Activated T-cell treated with anti-CD3 and anti-CD28 coated beads for 24 hours (primary cell): ENCODE measurements around the gene CD300LD.
"Not testable (repeated sequence)": the region's sequence is repeated elsewhere in the genome, so short reads cannot be mapped to it uniquely, and the experiment has no call there.

Experiments
- DNase-seq: peaks from one replicate; pipeline ENCODE4 v3.0.0-alpha.2; 2020; ENCODE audit warnings: low read depth

The CD300LD gene

DNA sequence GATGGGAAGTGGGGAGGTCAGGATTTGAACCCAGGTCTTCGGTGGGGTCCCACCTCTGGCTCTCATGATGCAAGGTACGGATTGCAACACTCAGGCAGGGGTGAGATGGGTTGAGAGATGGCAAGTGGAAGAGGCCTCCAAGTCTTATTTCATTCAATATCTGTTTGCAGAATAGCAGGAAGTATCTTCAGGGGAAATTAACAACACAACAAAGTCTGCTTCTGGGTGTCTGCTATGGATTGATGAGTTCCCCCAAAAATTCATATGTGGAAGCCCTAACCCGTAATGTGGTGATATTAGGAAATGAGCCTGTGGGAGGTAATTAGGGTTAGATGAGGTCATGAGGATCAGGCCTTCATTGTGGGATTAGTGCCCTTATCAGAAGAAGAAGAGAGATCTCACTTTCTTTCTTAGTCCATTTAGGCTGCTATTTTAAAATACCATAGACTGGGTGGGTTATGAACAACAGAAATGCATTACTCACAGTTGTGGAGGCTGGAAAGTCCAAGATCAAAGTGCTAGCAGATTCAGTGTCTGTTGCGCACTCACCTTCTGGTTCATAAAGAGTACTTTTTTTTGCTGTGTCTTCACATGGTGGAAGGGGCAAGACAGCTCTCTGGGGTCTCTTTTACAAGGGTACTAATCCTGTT, 20.3 kb downstream of the CD300LD start:
- no peak for DNase-seq

DNA sequence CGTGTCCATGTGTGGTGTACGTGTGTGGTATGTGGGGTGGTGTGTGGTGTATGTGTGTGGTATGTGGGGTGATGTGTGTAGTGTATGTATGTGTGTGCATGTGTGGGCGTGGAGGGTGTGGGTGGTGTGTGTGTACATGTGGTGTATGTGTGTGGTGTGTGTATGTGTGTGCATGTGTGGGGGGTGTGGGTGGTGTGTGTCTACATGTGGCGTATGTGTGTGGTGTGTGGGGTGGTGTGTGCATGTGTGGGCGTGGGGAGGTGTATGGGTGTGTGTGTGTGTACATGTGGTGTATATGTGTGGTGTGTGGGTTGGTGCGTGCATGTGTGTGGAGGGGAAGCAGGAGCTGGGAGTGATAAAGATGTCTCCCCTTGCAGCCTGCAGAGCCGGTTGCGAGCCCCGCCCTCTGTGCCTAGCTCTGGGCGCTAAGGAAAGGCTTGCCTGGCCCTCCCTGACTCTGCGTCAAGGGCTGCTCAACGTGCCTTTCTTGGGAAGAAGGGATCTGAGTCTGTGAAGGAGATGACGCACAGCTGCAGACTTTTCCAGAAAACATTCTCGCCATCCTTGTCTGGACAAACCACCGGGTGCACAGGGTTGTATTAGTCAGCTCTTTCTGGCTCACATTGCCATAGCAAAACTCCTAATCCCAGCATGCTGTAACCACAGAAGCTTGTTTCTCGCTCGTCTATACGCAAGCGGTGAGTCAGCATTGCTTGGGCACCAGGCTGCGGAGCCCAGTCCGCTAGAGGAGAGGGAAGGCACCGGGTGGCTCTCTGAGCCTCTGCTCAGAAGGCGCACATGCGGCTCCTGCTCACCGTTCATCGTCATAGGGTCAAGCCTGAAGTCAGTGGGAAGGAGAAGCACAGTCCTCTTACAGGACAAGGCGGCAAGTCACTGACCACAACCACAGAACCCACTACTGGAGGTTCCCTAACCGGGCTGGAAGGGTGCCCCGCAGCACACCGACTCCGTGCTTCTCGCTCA, 22.8 kb downstream of the CD300LD start:
- peak; percentile 18 for DNase-seq

DNA sequence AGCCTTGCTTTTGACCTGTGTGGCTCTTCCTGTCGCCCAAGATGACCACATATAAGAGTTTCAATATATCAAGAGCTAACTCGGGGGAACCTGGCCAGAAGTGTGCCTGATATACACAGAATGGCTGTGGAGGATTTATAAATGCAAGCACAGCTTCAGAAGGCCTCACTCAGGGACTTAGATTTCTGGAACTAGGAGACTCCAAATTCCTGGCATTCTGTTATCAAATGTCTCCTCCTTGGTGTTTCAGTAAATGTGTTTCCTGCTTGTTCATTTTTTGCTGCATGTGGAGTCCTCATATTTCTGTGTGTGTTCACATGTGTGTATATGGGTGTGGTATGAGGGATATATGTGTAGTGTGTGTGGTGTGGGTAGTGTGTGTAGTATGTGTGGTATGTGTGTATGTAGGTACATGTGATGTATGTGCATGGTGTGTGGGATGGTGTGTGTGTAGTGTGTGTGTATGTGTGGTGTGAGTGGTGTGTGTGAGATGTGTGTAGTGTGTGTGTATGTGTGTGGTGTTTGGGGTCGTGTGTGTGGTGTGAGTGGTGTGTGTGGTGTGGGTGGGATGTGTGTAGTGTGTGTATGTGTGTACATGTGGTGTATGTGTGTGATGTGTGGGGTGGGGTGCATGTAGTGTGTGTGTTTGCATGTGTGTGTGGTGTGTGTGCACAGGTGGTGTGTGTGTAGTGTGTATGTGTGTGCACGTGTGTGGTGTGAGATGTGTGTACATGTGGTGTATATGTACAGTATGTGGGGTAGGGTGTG, 23.8 kb downstream of the CD300LD start:
- no peak for DNase-seq

DNA sequence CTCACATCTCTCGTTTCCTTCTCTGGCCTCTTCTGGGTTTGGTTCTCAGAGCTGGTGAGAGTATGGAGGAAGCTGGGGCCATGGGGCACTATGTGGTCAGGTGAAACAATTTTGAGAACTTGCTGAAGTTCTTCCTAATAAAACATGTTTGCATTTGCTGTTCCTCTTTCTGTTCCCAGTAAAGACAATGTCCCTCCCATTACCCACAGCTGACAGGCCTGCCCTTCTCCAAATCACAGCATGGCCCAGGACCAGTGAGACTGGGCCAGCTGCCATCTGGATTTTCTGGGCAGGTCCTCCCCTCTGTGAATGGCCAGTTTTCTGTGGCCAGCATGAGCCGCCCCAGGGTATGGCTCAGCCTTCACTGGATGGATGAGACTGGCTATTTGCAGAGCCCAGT, 24.7 kb downstream of the CD300LD start, which contains the start of gene CD300H:
Gene CD300H (minus strand): TSS at position 113 of the 400 bp plus-strand sequence.
- no peak for DNase-seq

DNA sequence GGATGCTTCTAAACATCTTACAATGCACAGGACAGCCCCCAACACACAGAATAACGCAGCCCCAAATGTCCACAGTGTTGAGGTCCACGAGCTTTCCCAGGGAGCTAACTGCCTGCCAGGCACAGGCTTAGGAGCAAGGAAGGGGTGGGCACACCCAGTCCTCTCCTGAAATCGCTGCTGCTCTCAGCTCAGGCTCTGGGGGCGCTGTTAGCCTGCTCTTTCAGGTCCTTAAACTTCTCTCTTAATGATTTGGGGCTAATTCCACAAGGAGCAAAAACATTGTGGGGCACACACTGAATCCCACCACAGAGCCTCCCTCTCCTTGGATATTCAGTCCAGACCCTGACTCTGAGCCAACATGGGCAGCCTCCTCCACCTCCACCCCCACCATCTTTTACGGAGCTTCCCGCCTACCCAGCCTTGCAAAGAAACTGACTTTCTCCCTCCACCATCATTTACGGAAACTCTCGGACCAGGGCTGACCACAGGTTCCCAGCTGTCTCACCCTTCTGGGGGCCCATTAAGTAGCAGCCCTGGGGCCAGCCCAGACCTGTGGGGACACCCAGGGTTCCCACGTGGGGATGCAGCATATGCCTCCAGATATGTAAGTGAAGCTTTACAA, 25.8 kb downstream of the CD300LD start:
- DNase-seq, result no peak

DNA sequence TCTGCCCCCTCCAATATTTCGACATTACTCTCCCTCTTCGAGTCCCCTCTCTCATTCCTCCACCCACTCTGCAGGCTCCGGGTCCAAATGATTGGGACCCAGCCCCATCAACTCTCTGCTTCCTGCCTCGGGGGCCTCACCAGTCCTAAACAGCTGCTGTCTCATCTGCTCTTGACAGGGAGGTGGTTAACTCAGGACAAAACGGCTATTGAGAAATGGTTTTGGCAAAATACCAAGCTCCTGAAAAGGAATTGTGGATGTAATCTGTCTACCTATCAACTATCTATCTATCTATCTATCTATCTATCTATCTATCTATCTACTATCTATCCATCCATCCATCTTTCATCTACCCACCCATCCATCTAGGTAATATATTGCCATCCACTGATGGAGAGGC, 27.0 kb downstream of the CD300LD start:
- no peak for DNase-seq

DNA sequence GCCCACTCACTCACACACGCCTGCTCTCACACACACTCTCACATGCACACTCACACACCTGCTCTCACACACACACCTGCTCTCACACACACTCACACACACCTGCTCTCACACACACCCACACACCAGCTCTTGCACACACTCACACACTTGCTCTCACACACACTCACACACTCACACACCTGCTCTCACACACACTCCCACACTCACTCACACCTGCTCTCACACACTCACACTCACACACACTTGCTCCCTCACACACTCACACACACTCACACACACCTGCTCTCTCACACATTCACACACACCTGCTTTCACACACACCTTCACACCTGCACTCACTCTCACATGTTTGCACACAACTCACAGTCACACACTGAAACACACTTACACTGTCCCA, 28.7 kb downstream of the CD300LD start:
- no peak for DNase-seq

DNA sequence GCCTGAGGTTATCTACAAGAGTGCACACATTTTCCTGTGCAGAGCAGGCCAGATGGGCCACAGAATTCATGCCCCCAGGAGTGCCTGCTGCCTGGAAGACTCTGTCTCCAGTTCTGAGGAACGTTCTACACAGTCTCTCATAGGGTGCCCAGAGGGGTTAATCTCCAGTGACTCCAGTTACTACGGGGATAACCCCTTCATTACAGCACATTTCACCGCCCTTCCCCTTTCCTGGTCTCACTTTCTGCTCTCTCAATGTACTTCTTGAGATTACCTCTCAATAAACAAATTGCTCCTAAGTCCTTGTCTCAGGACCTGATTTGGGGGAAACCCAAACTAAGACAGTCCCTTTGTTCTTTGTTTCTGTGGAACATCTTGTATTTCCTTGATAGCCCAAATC, 30.5 kb downstream of the CD300LD start:
- no peak for DNase-seq

DNA sequence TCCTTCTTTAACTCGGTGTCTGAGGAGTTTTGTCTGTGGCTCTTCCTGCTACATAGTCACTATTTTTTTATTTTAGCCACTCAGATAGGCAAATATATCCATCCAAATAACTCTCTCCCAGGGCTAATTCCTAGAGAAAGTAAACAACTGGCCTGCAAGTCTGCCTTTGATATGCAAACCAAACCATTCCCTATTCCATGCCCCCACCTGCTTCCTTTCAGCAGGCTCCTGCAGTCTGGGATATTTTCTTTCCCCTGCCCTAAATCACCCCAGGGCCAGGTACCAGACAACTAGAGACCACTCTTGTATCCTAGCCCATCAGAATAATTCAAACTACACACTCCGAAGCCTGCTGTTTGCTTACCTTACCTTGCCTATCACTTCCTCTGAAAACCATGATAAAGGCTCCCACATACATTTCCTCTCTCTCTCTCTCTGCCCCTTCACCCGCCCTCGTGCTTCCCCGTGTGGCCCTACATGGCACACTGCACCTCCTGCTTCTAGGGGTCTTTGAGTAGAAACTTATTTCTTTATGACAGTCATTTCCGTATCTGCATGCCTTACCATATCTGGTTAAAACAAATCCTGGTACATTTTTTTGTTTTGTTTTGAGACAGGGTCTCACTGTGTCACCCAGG, 33.1 kb downstream of the CD300LD start:
- DNase-seq, result no peak

DNA sequence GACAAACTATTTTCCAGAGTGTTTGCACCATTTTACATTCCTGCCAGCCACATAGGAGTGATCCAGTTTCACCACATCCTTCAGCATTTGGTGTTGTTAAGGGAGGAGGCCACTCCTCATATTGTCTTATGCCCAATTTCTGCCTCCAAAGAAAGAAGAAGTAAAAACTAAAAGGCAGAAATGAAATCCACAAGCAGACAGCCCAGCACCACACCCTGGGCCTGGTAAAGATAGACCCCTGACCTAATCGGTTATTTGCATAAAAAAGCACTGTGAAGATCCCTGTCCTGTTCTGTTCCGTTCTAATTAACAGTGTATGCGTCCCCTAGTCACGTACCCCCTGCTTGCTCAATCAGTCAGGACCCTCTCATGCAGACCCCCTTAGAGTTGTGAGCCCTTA, 33.7 kb downstream of the CD300LD start:
- not testable (repeated sequence) for DNase-seq

DNA sequence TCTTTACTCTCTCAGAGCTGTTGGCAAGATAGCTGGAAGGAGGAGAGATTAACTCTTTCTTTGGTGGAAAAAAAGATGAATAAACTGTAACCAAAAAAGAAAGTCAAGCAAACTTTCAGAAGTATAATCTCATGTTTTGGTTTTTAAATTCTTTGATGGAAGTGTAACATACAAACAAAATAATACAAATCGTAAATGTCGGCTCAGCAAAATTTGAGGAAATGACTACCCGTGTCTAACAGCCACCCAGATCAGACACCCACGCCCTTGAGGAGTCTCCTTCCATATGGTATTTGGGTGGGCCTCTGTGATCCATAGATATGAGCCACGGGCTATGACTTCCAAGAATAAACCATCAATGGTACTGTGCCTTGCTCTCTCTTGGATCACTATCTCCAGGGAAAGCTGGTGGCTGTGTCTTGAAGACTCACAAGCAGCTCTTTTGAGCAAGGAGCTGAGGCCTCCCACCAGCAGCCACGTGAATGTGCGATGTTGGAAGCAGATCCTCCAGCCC, 36.6 kb downstream of the CD300LD start:
- DNase-seq, result no peak

DNA sequence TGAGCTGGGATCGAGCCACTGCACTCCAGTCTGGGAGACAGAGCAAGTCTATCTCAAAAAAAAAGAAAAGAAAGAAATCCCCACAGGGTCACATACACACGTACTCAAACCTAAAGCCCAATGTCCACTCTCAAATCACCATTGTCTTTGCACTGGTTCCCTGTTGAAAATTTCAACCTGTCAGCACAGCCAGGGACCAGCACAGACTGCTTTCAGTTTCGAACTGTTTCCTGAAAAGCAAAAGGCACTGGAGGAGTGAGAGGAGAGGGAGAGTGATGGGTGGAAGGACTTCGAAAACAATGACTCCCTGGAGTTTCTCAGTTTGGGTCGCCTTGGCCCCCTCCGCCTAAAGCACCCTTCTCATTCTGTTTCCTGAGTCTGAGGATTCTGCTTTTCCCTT, 37.2 kb downstream of the CD300LD start:
- no peak for DNase-seq

DNA sequence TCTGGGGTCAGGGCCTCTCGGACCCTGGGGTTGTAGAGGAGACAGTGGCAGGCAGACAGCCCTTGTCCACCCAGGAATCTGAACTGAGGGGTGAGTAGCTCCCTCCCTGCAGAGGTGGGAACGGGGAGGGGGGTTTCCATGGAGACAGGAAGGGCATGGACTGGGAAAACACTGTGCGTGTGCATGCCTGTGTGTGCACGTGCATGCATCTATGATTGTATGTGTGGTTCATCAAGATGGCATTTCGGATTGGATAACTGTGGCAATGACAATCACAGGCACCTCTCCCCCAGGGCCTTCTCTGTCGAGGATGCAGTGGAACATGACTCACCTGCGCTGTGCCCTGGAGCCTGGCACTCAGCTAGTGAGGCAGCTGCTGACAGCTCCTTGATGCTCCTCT, 40.0 kb downstream of the CD300LD start:
- no peak for DNase-seq

DNA sequence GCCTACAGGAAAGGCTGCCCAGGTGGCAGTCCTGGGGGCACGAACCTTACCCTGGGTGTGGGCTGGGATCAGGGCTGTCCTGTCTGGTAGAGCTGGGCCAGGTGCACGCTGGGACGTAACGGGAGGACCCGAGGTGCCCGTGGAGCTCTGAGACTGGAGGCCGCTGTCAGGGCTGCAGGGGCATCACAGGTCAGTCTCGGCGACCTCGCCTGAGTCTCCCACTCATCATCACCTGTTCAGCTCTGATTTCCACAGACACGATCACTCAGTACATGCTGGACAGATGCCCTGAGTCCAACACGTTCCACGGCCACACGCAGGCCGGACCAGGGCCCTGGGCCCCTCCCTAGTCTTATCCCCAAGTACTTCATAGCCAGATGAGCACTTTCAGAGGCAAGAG, 41.5 kb downstream of the CD300LD start:
- no peak for DNase-seq

DNA sequence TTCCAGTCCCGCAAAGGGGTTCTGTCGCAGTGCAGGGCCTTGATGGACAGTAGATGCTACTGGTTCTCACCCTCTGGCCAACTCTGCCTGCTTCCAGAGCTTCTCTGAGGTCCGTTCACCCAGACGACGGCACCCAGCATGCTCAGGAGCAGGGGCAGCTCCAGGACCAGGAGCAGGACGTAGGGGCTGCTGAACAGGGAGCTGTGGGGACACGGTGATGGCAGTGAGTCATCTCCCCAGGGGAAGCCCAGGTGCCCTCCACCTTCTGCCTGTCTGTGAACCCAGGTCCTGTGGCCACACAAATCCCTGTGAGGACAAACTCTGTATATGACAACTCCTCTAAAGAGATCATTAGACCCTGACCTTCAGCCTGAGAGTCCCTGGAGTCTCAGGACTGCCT, 42.7 kb downstream of the CD300LD start:
- no peak for DNase-seq

DNA sequence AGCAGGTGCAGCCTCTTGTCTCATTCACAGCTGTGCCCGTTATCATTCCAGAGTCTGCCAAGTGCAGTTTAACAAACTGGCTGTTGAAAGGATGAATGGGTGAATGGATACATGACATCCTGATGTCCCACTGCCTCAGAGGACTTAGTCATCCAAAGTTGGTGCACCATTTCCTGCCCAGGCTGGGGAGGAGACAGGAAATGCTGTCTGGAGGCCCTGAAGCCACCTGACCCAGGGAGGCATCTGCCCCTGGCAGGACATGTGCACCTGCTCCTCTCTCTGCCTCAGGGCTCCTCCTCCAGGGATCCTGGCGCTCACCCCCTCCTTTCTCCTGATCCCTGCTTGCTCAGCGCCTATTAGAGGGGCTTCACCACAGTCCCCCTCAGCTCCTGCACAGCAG, 44.3 kb downstream of the CD300LD start:
- DNase-seq, result no peak

DNA sequence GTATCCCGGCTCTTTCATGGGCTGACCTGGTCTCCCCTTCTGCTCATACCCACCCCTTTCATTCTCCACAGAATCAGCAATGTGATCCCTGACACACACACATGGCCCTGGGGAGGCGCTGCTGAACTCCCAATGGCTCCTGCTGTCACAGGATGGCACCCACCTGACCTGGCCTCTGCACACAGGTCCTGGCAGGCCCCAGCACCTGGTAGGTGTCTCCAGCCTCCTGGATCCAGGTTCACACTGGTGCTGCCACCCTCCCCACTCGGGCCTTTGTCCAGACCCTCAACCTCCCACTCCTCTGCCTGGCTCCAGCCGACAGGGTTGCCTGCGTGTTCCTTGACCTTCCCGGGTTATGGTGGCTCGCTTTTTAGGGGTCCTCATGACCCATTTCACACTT, 44.8 kb downstream of the CD300LD start:
- DNase-seq, result no peak

DNA sequence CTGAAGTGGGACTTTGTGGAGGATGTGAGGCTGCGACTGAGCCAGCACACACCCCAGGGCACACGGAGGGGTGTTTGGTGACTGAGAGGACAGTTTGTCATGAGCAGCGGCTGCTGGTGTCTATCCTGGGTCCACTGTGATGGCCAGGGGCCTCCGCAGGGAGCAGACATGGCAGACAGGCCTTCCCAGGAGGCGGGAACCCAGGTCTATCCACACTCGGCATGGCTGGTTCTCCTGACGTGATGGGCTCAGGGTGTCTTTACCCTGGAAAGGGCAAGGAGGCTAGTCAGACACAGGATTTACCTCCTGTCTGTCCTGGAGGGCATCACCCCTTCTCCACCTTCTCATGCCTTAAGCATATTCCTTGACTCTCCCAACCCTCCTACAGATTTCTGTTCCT, 45.5 kb downstream of the CD300LD start:
- no peak for DNase-seq

DNA sequence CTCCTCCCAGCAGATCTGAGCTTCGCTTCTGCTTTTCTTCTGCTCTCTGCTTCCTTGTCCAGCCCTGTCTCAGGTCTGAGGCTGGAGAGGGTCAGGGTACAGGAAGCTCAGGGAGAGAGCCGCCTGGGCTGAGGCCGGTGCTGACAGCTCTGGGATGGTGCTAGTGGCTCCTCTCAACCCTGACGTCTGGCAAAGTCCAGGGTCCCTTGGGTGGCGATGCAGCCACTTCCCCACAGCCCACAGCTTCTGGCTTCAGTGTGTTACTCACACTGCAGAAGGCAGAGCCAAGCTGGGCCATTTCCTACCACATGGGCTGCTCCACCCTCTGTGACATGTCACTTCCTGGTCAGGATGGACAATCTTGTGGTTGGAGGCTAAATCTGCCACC, 46.2 kb downstream of the CD300LD start, which contains the start of gene CD300C:
Gene CD300C (minus strand): TSS at position 273 of the 388 bp plus-strand sequence. CDS start 333 bp downstream, outside the sequence.
- DNase-seq, result no peak

DNA sequence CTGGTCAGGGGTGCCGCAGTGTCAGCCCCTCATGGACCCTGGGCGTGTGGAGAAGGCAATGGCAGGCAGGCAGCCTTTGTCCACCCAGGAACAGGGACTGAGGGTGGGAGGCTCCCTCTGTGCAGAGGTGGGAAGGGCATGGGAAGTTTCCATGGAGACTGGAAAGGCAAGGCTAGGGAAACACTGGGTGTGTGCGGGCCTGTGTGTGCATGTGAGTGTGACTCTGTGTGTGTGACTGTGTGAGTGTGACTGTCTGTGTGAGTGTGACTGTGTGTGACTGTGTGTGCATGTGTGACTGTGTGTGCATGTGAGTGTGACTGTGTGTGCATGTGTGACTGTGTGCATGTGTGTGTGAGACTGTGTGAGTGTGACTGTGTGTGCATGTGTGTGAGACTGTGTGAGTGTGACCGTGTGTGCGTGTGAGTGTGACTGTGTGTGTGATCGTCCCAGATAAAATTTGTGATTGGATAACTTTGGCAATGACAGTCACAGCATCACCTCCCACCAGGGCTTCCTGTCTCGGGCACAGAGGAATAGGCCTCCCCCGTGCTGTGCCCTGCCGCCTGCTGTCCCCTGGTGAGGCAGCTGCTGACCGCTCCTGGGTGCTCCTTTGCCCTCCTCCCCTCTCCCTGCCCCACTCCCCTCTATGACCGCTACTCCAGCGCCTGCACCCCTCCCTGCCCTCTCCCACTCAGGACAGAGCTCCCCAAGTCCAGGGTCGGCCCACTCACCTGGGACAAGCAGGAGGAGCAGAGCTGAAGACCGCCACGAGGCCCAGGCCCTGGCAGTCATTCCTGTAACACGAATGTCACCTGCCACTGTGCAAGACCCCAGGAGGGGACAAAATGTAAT, 46.9 kb downstream of the CD300LD start:
- no peak for DNase-seq
